Neutrophil (primary cell): ENCODE data around the gene NSD1.

Experiments
- H3K27ac ChIP-seq: fragments of 200-600 bp; sonication (generic); 2 replicates; pipeline ENCODE4 v1.5.1; 2016; ENCODE audit warnings: mild to moderate bottlenecking, moderate library complexity
- H3K27me3 ChIP-seq: fragments of 200-600 bp; sonication (generic); 2 replicates; pipeline ENCODE4 v1.6.0; 2016; ENCODE audit warnings: mild to moderate bottlenecking
- H3K36me3 ChIP-seq: fragments of 200-600 bp; sonication (generic); 2 replicates; pipeline ENCODE4 v1.5.1; 2017
- H3K4me1 ChIP-seq, 2 experiments: fragments of 200-600 bp in 1 of 2; sonication (generic) in 1 of 2; 1 replicate in 1 of 2; 2 replicates in 1 of 2; pipeline versions ENCODE4 v1.5.1 to v1.6.1; 2013 to 2016; ENCODE audit warnings: low read depth in 1 of 2, low read length in 1 of 2, mild to moderate bottlenecking in 1 of 2, moderate library complexity in 1 of 2; ENCODE audit not compliant: control insufficient read depth in 1 of 2, insufficient read depth in 1 of 2
- H3K4me3 ChIP-seq, 2 experiments: fragments of 200-600 bp in 1 of 2; sonication (generic) in 1 of 2; 1 replicate in 1 of 2; 2 replicates in 1 of 2; pipeline ENCODE4 v1.5.1; 2013 to 2016; ENCODE audit warnings: low read depth in 1 of 2, low read length in 1 of 2, mild to moderate bottlenecking in 1 of 2, moderate library complexity in 1 of 2
- H3K9me3 ChIP-seq: fragments of 200-600 bp; sonication (generic); 2 replicates; pipeline ENCODE4 v1.5.1; 2016
- TF ChIP-seq, protein P1 (sequence below): fragments of 200-600 bp; sonication (generic); IDR thresholded peaks from 2 replicates; pipeline ENCODE4 v1.5.1; 2016; ENCODE audit warnings: antibody characterized with exemption

The NSD1 gene

DNA sequence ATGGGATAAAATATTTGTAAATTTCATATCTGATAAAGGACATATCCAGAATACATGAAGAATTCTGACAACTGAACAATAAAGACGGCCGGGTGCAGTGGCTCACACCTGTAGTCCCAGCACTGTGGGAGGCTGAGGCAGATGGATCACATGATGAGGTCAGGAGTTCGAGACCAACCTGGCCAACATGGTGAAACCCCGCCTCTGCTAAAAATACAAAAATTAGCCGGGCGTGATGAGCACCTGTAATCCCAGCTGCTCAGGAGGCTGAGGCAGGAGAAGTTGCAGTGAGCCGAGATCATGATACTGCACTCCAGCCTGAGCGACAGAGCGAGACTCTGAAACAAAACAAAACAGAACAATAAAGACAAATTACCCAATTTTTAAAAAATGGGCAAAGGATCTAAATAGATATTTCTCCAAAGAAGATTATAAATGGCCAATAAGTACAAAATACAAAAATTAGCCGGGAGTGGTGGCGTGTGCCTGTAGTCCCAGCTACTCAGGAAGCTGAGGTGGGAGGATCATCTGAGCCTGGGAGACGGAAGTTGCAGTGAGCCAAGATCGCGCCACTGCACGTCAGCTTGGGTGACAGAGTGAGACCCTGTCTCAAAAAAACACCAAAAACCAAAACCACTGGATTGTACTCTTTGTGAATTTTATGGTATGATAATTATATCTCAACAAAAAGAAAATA lies 9.6 kb upstream of the NSD1 start:
- peaks cover 0 to 5% of the 10 kb centered on the region in 2 experiments for H3K4me1 ChIP-seq
- TF ChIP-seq, protein P1, sequence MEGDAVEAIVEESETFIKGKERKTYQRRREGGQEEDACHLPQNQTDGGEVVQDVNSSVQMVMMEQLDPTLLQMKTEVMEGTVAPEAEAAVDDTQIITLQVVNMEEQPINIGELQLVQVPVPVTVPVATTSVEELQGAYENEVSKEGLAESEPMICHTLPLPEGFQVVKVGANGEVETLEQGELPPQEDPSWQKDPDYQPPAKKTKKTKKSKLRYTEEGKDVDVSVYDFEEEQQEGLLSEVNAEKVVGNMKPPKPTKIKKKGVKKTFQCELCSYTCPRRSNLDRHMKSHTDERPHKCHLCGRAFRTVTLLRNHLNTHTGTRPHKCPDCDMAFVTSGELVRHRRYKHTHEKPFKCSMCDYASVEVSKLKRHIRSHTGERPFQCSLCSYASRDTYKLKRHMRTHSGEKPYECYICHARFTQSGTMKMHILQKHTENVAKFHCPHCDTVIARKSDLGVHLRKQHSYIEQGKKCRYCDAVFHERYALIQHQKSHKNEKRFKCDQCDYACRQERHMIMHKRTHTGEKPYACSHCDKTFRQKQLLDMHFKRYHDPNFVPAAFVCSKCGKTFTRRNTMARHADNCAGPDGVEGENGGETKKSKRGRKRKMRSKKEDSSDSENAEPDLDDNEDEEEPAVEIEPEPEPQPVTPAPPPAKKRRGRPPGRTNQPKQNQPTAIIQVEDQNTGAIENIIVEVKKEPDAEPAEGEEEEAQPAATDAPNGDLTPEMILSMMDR: no peak
- no peaks in the 10 kb centered on the region for H3K36me3 ChIP-seq
- H3K27ac ChIP-seq: no peak overlapping the region
- H3K27me3 ChIP-seq: no peaks in the 10 kb centered on the region
- H3K4me3 ChIP-seq: no peak overlapping the region
- H3K9me3 ChIP-seq: no peaks in the 10 kb centered on the region

DNA sequence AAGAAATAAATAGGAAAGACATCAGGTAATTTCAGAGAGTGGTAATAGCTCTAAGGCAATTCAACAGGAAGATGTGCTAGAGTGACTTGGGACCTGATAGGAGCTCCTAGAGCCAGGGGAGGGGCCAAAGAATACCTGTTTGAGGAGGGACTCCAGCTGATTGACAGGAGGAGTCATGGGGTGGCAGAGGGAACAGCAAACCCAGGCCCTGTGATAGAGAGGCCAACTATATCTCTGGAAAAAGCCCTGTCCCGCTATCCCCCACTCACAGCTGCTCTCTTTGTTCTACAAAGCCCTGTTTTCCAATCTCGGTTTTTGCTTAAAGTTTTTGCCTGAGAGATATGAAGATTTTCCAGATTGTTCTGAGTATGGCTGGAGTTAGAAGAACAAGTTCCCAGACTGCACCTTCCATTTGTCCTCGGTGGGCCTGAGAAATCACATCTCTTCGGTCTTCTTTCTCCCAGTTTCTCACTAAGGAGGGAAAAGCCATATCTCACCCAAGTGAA lies 9.0 kb upstream of the NSD1 start:
- H3K27ac ChIP-seq: no peak overlapping the region
- no peaks in the 10 kb centered on the region for H3K36me3 ChIP-seq
- H3K9me3 ChIP-seq: no peaks in the 10 kb centered on the region
- no peak overlapping the region for H3K4me3 ChIP-seq
- TF ChIP-seq, protein P1: no peak
- H3K4me1 ChIP-seq: peaks cover 0 to 5% of the 10 kb centered on the region in 2 experiments
- no peaks in the 10 kb centered on the region for H3K27me3 ChIP-seq

DNA sequence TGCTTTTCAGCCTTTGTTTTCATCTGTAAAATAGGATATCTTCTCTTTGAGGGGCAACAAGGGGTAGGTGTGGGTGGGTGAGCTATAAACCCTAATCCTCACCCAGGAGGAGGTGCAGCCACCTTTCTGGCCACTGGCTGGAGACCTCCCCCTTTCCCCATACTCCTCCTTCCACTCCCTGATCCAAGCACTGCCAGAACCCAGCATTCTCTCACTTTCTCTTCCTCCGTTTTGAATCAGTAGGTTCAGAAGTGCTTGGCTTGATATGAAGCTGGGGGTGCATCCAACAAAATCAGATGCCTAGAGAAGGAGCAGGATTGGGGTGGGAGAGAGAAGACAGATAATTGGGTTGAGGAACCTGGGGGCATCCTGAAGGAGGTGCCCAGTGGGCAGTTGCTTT lies 6.8 kb upstream of the NSD1 start:
- H3K27me3 ChIP-seq: no peaks in the 10 kb centered on the region
- H3K36me3 ChIP-seq: no peaks in the 10 kb centered on the region
- H3K4me1 ChIP-seq: peaks cover 0 to 7% of the 10 kb centered on the region in 2 experiments
- TF ChIP-seq, protein P1: no peak
- H3K4me3 ChIP-seq: no peak overlapping the region
- no peaks in the 10 kb centered on the region for H3K9me3 ChIP-seq
- H3K27ac ChIP-seq: no peak overlapping the region

DNA sequence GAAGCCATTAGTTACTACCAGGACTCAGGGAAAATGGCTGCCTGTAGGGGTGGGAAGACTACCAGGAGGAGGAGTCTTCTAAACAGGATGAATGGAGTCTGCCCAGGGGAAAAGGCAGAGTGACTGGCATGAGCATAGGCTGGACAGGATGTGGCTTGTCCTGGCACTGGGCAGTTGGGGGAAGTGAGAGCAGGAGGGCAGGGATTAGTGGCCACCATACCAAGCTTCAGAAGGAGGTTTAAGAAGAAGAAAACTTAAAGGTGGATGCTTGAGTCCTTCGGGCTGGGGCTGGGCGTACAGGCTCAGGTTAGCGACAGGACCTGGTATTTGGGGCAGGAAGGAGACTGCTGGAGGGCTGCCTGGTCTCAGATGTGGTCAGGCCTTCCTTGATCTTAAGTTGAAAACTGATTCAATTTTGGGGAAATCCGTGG lies 5.0 kb upstream of the NSD1 start:
- Histone ChIP-seq H3K36me3 (no peaks in the 10 kb centered on the region), H3K9me3 (no peaks in the 10 kb centered on the region), H3K27ac (no peak overlapping the region), H3K4me1 (peaks cover 9 to 11% of the 10 kb centered on the region in 2 experiments), H3K4me3 (no peak overlapping the region), H3K27me3 (no peaks in the 10 kb centered on the region)
- TF ChIP-seq, protein P1: no peak

DNA sequence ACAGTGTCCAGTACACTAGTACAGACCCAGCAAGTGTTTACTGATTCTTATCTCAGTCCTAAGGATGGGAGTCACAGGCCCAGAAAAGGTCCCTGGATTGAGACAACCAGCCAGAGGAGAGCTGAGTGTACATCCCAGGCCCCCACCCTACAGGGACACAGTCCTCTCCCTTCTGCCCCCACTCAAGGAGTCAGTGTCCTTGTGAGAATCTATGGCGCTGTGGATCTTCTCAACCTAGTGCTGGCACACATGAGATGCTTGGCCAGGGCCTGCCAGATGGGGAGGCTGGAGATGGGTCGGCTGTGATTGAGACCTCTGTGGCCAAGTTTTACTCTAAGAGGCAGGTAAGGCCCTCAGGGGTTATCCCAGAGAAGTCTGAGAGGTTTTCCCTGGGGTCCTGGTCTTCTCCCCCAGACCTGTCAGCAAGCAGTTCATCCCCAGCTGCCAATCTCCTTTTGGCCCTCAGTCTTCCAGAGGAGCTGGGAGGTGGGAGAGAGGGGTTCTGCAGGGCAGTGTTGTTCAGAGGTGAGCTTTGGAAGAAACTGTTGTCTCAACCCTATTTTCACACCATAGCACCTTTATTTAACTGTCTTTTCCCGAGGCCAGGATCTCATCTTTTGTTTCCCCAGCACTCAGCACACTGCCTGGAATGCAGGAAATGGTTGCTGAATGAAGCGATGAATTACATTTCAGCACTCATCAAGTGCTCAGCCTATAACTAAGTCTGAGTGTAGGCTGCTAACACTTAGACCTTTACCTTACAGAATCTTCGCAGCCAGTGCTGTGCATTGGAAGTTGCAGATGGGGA lies 3.2 kb upstream of the NSD1 start:
- H3K4me3 ChIP-seq: no peak overlapping the region
- TF ChIP-seq, protein P1: no peak
- H3K27ac ChIP-seq: no peak overlapping the region
- no peaks in the 10 kb centered on the region for H3K27me3 ChIP-seq
- H3K4me1 ChIP-seq: peaks cover 18 to 19% of the 10 kb centered on the region in 2 experiments
- peaks cover 5% of the 10 kb centered on the region for H3K36me3 ChIP-seq
- no peaks in the 10 kb centered on the region for H3K9me3 ChIP-seq
